Measurements from ENCODE around the gene EMC9.

DNA sequence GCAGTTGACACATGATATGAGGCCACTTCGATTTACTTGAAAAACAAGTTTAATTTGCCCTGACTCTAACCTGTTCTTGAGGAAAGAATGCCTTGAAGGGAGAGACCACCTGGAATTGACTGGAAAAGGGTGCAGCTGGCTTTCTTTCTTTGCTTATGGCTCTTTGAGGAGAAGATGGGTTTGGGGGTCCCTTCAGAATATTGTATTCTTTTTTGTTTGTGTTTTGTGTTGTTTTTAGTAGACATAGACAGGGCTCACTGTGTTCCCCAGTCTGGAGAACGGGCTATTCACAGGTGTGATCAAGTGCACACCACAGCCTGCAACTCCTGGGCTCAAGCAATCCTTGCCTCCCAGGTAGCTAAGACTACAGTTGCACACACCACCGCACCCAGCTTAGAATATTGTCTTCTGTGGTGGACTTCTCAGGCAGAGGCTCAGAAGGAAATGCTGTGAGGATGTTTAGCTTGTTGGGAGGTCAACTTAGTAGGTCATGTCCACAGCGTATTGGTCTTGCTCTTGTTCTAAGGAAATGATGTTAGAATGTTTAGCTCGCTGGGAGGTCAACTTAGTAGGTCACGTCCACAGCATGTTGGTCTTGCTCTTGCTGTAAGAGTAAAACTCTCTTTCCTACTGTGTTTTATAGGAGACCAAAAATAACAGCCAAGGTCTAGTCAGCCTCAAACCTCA, 25.1 kb downstream of the EMC9 start:
- TF ChIP-seq, protein P1, sequence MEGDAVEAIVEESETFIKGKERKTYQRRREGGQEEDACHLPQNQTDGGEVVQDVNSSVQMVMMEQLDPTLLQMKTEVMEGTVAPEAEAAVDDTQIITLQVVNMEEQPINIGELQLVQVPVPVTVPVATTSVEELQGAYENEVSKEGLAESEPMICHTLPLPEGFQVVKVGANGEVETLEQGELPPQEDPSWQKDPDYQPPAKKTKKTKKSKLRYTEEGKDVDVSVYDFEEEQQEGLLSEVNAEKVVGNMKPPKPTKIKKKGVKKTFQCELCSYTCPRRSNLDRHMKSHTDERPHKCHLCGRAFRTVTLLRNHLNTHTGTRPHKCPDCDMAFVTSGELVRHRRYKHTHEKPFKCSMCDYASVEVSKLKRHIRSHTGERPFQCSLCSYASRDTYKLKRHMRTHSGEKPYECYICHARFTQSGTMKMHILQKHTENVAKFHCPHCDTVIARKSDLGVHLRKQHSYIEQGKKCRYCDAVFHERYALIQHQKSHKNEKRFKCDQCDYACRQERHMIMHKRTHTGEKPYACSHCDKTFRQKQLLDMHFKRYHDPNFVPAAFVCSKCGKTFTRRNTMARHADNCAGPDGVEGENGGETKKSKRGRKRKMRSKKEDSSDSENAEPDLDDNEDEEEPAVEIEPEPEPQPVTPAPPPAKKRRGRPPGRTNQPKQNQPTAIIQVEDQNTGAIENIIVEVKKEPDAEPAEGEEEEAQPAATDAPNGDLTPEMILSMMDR (IDR thresholded peaks at IDR 0.05), result no peak
- no peak for TF ChIP-seq JUNB (IDR thresholded peaks at IDR 0.05)

Data from A549 (cell line).